Effector memory CD8-positive, alpha-beta T cell (primary cell): ENCODE results near the gene ANKRD17.
"Not testable (repeated sequence)": the region's sequence is repeated elsewhere in the genome, so short reads cannot be mapped to it uniquely, and the experiment has no call there.

Source experiments
- ATAC-seq: fragments of 150-1000 bp; cut with Tn5 transposase; replicated peaks from 2 replicates; pipeline ENCODE4 v1.10.0; 2021; ENCODE audit warnings: mild to moderate bottlenecking, moderate library complexity
- DNase-seq, 3 experiments: peaks; one replicate each; pipeline ENCODE4 v3.0.0; 2021
- H3K27ac Mint-ChIP-seq, 2 donors: one replicate each; pipeline ENCODE4 v1.8.0; 2022; ENCODE audit warnings: mild to moderate bottlenecking in 2 of 2, mixed read lengths in 2 of 2, moderate library complexity in 2 of 2
- H3K27me3 Mint-ChIP-seq, 2 donors: one replicate each; pipeline ENCODE4 v1.8.0; 2022; ENCODE audit warnings: mixed read lengths in 2 of 2
- H3K36me3 Mint-ChIP-seq: one replicate; pipeline ENCODE4 v1.8.0; 2022; ENCODE audit warnings: mild to moderate bottlenecking, moderate library complexity, mixed read lengths; ENCODE audit not compliant: insufficient read depth
- H3K4me1 Mint-ChIP-seq, 2 donors: one replicate each; pipeline ENCODE4 v1.8.0; 2022; ENCODE audit warnings: low read depth in 2 of 2, mixed read lengths in 2 of 2
- H3K4me3 Mint-ChIP-seq, 2 donors: one replicate each; pipeline ENCODE4 v1.8.0; 2022; ENCODE audit warnings: mild to moderate bottlenecking in 2 of 2, mixed read lengths in 2 of 2, moderate library complexity in 2 of 2
- H3K9me3 Mint-ChIP-seq, 2 donors: one replicate each; pipeline ENCODE4 v1.8.0; 2022; ENCODE audit warnings: mixed read lengths in 2 of 2

ANKRD17 gene

DNA sequence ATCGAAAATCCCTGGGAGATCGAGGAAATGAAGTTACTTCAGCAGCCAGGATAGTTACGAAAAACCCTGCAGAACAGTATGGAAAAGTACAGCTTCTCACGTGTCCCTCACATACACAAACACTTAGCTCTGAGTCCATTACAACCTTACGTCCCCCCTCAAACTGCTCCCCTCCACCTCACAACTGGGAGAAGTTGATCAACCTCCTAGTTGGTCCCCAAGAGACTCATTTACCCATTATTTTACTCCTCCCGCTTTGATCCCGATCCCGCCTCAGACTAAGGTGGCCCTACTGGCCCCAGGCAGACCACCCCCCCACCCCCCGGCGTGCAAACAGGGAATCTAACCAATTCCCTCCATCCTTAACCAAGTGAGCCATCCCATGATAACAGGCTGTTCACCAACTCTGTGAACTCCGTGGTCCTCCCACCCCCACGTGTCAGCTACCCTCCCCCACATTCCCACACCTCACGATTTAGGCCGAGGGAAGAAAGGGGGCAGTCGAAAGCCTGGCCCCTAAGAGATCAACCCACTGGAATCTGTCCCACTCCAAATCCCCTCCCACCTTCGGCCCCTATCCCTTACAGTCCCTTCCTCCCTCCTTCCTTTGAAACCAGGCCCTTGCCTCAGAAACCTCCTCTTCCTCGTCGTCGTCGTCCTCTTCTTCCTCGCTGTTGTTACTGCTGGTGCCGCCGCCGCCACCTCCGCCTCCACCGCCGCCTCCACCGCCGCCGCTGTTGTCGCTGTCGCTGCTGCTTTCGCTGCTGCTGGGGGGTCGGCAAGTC, 755 bp downstream of the ANKRD17 start:
- no peak for ATAC-seq

DNA sequence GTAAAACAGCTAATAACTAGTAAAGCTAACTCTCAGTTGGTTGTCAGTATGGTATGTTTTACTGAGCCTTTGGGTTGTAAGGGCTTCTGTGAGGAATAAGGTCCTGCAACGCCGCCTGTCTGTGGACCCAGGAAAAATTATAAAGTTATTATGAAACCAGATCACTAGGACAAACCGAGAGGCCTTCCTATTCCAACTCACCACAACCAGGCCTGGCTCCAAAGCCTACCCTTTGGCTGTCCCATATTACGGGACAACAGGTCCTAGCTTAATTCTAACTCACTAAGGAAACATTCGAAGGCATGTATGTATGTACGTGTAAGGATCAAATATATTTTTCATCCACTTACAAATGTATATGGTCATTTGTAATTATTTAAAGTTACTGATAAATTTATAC, 1.4 kb downstream of the ANKRD17 start:
- Mint-ChIP-seq H3K27ac (peak overlapping the region; percentile 99 to 100), H3K27me3 (no peaks in the 10 kb centered on the region), H3K9me3 (no peaks in the 10 kb centered on the region), H3K36me3 (peaks cover 43% of the 10 kb centered on the region), H3K4me3 (peak overlapping the region; percentile 96 to 99), H3K4me1 (peaks cover 42 to 61% of the 10 kb centered on the region in 2 donors)
- DNase-seq: peak; percentile 55 to 66 (median 58)
- ATAC-seq: peak; percentile 27

More for the DNA sequence above, 755 bp downstream of the ANKRD17 start:
- peaks cover 42 to 58% of the 10 kb centered on the region in 2 donors for H3K4me1 Mint-ChIP-seq
- H3K4me3 Mint-ChIP-seq: peak overlapping the region; percentile 96 to 99
- no peak for DNase-seq
- H3K36me3 Mint-ChIP-seq: peaks cover 43% of the 10 kb centered on the region
- H3K27ac Mint-ChIP-seq: peak overlapping the region; percentile 99 to 100
- H3K27me3 Mint-ChIP-seq: no peaks in the 10 kb centered on the region
- H3K9me3 Mint-ChIP-seq: no peaks in the 10 kb centered on the region

DNA sequence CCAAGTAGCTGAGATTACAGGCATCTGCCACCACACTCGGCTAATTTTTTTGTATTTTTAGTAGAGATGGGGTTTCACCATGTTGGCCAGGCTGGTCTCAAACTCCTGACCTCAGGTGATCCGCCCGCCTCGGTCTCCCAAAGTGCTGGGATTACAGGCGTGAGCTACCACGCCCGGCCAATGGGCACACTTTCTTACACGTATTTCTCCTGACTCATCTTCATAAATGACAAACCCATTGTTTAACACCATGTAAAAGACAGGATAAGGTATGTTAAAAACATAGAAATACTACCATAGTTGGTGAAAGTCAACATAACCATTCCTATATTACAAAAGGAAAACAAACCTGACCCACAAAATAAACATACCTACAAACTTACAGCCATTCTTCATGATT, 2.8 kb downstream of the ANKRD17 start:
- Mint-ChIP-seq H3K4me3 (peak overlapping the region; percentile 38 to 96), H3K4me1 (peaks cover 46 to 68% of the 10 kb centered on the region in 2 donors), H3K36me3 (peaks cover 45% of the 10 kb centered on the region), H3K27ac (peak overlapping the region in 1 of 2 donors; percentile 38)
- not testable (repeated sequence) for DNase-seq, H3K9me3 Mint-ChIP-seq, ATAC-seq, H3K27me3 Mint-ChIP-seq

- Mint-ChIP-seq H3K27ac (peak overlapping the region in 1 of 2 donors; percentile 11), H3K9me3 (no peaks in the 10 kb centered on the region), H3K36me3 (peaks cover 26% of the 10 kb centered on the region), H3K4me1 (peaks cover 29 to 64% of the 10 kb centered on the region in 2 donors), H3K4me3 (peak overlapping the region in 1 of 2 donors; percentile 3), H3K27me3 (no peaks in the 10 kb centered on the region)
- ATAC-seq (no peak), DNase-seq (no peak)
Observed at GRCh38 chr4:73252001-73252400, 6.6 kb downstream of the ANKRD17 start.

- Mint-ChIP-seq H3K9me3 (no peaks in the 10 kb centered on the region), H3K4me3 (no peak overlapping the region), H3K36me3 (peaks cover 23% of the 10 kb centered on the region), H3K27ac (no peak overlapping the region), H3K27me3 (no peaks in the 10 kb centered on the region), H3K4me1 (peaks cover 26 to 62% of the 10 kb centered on the region in 2 donors)
- peak; percentile 64 for ATAC-seq
- no peak for DNase-seq
Observed at GRCh38 chr4:73251384-73251783, 7.2 kb downstream of the ANKRD17 start.

- DNase-seq (no peak), ATAC-seq (no peak)
- Mint-ChIP-seq H3K9me3 (no peaks in the 10 kb centered on the region), H3K27me3 (no peaks in the 10 kb centered on the region), H3K36me3 (peaks cover 22% of the 10 kb centered on the region), H3K4me3 (peak overlapping the region in 1 of 2 donors; percentile 46), H3K27ac (no peak overlapping the region), H3K4me1 (peaks cover 30 to 62% of the 10 kb centered on the region in 2 donors)
Observed at GRCh38 chr4:73250642-73251041, 8.0 kb downstream of the ANKRD17 start.

DNA sequence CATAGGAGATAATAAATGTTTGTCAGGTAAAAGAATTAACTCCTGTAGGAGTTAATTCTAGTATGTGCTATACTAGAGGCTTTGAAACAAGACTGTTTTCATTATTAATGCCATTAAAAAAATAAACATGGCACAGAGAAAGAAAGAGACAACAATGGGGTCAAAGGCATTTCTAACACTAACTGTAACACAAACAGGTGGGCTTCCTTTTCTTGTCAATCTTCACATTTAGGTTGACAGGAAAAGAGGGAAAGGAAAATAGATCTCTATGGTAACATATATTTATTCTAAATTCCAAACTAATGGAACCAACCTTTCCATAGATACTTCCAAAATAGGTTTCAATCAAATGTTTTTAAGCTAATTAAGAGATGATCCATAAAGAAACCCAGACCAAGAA, 9.8 kb downstream of the ANKRD17 start:
- no peaks in the 10 kb centered on the region for H3K27me3 Mint-ChIP-seq
- ATAC-seq (no peak), DNase-seq (no peak)
- no peak overlapping the region for H3K27ac Mint-ChIP-seq
- H3K9me3 Mint-ChIP-seq: no peaks in the 10 kb centered on the region
- peaks cover 16% of the 10 kb centered on the region for H3K36me3 Mint-ChIP-seq
- peaks cover 36 to 65% of the 10 kb centered on the region in 2 donors for H3K4me1 Mint-ChIP-seq
- H3K4me3 Mint-ChIP-seq: no peak overlapping the region

DNA sequence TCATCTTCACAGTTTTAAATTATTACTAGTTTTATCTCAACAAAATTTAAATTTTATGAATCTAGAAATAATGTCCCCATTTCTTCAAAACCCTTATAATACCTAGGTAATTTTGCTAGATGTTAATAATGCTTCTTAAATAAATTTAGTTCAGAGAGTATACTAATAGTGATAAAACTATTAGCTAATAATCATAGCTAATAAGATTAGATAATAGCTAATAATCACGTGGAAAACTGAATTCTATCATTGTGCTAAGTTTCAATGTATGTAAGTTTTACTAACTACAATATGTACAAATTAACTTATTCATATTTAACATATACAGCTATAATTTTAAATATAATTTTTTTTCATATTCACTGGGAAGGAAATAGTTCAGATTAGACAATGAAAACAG, 10.2 kb downstream of the ANKRD17 start:
- H3K36me3 Mint-ChIP-seq: peaks cover 16% of the 10 kb centered on the region
- peaks cover 36 to 65% of the 10 kb centered on the region in 2 donors for H3K4me1 Mint-ChIP-seq

GRCh38 chr4:73247100-73247499, 11.5 kb downstream of the ANKRD17 start:
- Mint-ChIP-seq H3K27ac (no peak overlapping the region), H3K9me3 (no peaks in the 10 kb centered on the region), H3K4me1 (peaks cover 38 to 68% of the 10 kb centered on the region in 2 donors), H3K36me3 (peaks cover 18% of the 10 kb centered on the region), H3K4me3 (no peak overlapping the region), H3K27me3 (no peaks in the 10 kb centered on the region)
- DNase-seq (no peak), ATAC-seq (no peak)

More for the DNA sequence above, 10.2 kb downstream of the ANKRD17 start:
- DNase-seq: no peak
- H3K27me3 Mint-ChIP-seq: no peaks in the 10 kb centered on the region
- H3K9me3 Mint-ChIP-seq: no peaks in the 10 kb centered on the region
- no peak for ATAC-seq
- no peak overlapping the region for H3K4me3 Mint-ChIP-seq
- H3K27ac Mint-ChIP-seq: no peak overlapping the region

DNA sequence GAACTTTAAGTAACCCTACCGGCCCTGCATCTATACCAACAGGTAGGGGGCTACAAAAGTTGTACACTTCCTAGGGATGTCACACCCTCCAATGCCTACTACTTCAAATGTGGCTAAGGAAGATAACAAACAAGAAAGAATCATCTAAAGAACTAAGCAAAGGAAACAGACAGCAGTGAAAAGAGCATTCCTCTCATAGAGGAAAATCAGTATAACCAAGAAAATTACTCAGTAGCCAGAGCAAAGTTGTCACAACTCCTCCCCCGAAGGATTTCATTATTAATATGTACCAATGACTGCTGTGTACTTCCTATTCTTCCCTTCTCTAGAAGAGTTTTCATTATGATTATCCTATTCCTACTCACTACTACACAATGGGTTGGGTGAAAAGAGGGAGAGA, 12.6 kb downstream of the ANKRD17 start:
- Mint-ChIP-seq H3K27ac (peak overlapping the region; percentile 8 to 88), H3K36me3 (peaks cover 16% of the 10 kb centered on the region), H3K27me3 (no peaks in the 10 kb centered on the region), H3K9me3 (no peaks in the 10 kb centered on the region), H3K4me3 (peak overlapping the region; percentile 2 to 13), H3K4me1 (peaks cover 36 to 67% of the 10 kb centered on the region in 2 donors)
- ATAC-seq (no peak), DNase-seq (no peak)

DNA sequence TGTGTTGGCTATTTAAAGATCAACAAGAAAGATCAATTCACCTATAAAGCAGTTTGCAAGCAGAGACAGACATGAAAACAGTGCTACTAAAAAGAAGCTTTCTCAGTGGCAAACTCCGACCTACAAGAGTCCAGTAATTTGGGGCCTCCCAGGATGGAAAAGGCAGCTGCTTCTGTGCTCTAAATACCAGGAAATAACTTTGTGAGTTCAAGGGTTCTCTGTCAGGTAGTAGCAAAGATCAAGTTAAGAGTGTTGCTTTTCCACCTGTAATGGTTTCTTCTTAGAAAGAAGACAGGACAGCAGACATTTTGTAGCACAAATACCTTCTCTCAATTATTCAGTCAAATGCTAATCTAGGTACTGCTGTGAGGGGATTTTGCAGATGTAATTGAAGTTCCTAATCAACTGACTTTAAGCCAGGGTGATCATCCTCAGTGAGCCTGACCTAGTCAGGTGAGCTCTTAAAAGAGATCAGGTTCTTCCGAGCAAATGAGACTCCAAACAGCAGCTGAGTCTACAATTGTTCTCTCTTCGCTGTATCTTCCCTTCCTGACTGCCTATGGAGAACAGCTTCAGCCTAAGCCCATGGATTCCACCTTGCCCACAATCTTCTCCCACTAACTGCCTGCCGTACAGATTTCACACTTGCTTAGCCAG, 13.5 kb downstream of the ANKRD17 start:
- Mint-ChIP-seq H3K27ac (peak overlapping the region in 1 of 2 donors; percentile 88), H3K27me3 (no peaks in the 10 kb centered on the region), H3K9me3 (no peaks in the 10 kb centered on the region), H3K36me3 (peaks cover 13% of the 10 kb centered on the region), H3K4me1 (peaks cover 33 to 64% of the 10 kb centered on the region in 2 donors), H3K4me3 (peak overlapping the region in 1 of 2 donors; percentile 13)
- ATAC-seq: no peak
- no peak for DNase-seq

DNA sequence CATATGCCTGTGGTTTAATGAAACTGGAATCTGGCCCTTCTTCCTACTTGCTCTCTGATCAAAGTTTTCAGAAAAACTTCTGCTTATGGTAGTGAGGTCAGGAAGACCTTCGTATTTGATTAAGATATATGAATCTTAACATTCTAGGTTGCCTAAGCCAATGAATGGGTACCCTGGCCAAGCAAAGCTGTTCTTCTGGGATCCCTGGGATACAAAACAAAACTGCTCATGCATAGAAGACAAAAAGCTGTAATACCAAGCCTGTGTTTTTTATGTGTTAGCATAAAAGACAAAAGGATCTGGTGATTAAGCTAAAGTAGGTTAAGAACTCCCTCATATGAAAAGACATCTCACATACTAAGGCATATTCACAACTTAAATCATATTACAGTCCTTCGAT, 21.6 kb downstream of the ANKRD17 start:
- H3K27ac Mint-ChIP-seq: peak overlapping the region; percentile 62 to 75
- peaks cover 17% of the 10 kb centered on the region for H3K36me3 Mint-ChIP-seq
- DNase-seq: no peak
- ATAC-seq: no peak
- H3K4me1 Mint-ChIP-seq: peaks cover 17 to 35% of the 10 kb centered on the region in 2 donors
- H3K27me3 Mint-ChIP-seq: no peaks in the 10 kb centered on the region
- H3K4me3 Mint-ChIP-seq: no peak overlapping the region
- H3K9me3 Mint-ChIP-seq: no peaks in the 10 kb centered on the region

- DNase-seq: no peak
- H3K9me3 Mint-ChIP-seq: no peaks in the 10 kb centered on the region
- ATAC-seq: no peak
- no peak overlapping the region for H3K4me3 Mint-ChIP-seq
- no peaks in the 10 kb centered on the region for H3K27me3 Mint-ChIP-seq
- peaks cover 17% of the 10 kb centered on the region for H3K36me3 Mint-ChIP-seq
- H3K27ac Mint-ChIP-seq: peak overlapping the region in 1 of 2 donors; percentile 62
- H3K4me1 Mint-ChIP-seq: peaks cover 17 to 38% of the 10 kb centered on the region in 2 donors
Observed at GRCh38 chr4:73236151-73236550, 22.4 kb downstream of the ANKRD17 start.

- Mint-ChIP-seq H3K4me1 (peaks cover 16 to 38% of the 10 kb centered on the region in 2 donors), H3K9me3 (no peaks in the 10 kb centered on the region), H3K27ac (peak overlapping the region in 1 of 2 donors; percentile 41), H3K36me3 (peaks cover 14% of the 10 kb centered on the region), H3K27me3 (no peaks in the 10 kb centered on the region), H3K4me3 (no peak overlapping the region)
- DNase-seq (no peak), ATAC-seq (no peak)
Observed at GRCh38 chr4:73234712-73235111, 23.9 kb downstream of the ANKRD17 start.
